Calu3 (cell line): Measurements from ENCODE around the gene LETM1. TPM values are rescaled to one million over a fixed set of nuclear protein-coding genes. Genes with fewer than 3 reads are reported as not detected.

Source experiments
- BruUV-seq: library from RNA; stranded (reverse); fragments of 400-500 nt; replicated peaks from 2 replicates; lab custom pipeline; 2021; lab: Mats Ljungman, UMichigan
- CTCF ChIA-PET: fragments of 300-600 bp; sonication (Branson Sonifier 250); formaldehyde crosslinking; loops from one replicate; lab custom pipeline; 2022; ENCODE audit warnings: antibody characterized with exemption; lab: Charles Lee
- DNase-seq: peaks from one replicate; pipeline ENCODE4 v3.0.0; 2022
- H3K27ac Mint-ChIP-seq: one replicate; pipeline ENCODE4 v1.8.0; 2022; ENCODE audit warnings: mixed read lengths; ENCODE audit not compliant: unreplicated experiment
- H3K27me3 Mint-ChIP-seq: one replicate; pipeline ENCODE4 v1.8.0; 2022; ENCODE audit warnings: mixed read lengths; ENCODE audit not compliant: unreplicated experiment
- H3K36me3 Mint-ChIP-seq: one replicate; pipeline ENCODE4 v1.8.0; 2022; ENCODE audit warnings: mild to moderate bottlenecking, moderate library complexity, mixed read lengths; ENCODE audit not compliant: insufficient read depth, unreplicated experiment
- H3K4me1 Mint-ChIP-seq: one replicate; pipeline ENCODE4 v1.8.0; 2022; ENCODE audit warnings: mild to moderate bottlenecking, low read depth, mixed read lengths; ENCODE audit not compliant: unreplicated experiment
- H3K4me3 Mint-ChIP-seq: one replicate; pipeline ENCODE4 v1.8.0; 2022; ENCODE audit warnings: mild to moderate bottlenecking, low read depth, moderate library complexity, mixed read lengths; ENCODE audit not compliant: unreplicated experiment
- H3K9me3 Mint-ChIP-seq: one replicate; pipeline ENCODE4 v1.8.0; 2022; ENCODE audit warnings: low read depth, mixed read lengths; ENCODE audit not compliant: unreplicated experiment
- intact Hi-C: fragments of 100-400 bp; cut with micrococcal nuclease; formaldehyde crosslinking; loops from one replicate; pipeline ENCODE4 v1.10.0; 2022; ENCODE audit not compliant: unreplicated experiment
- total RNA-seq: library from RNA; stranded (reverse); gene quantifications from 2 replicates; pipeline ENCODE4 v1.2.3, GENCODE V29; 2022
- TF ChIP-seq, protein P1 (sequence below): fragments of 200-600 bp; IDR thresholded peaks from one replicate; pipeline ENCODE4 v1.8.0; 2022; ENCODE audit warnings: antibody characterized with exemption; ENCODE audit not compliant: unreplicated experiment

LETM1 gene
- total RNA-seq, 1 experiment from 2014 or later: 47.2 TPM

DNA sequence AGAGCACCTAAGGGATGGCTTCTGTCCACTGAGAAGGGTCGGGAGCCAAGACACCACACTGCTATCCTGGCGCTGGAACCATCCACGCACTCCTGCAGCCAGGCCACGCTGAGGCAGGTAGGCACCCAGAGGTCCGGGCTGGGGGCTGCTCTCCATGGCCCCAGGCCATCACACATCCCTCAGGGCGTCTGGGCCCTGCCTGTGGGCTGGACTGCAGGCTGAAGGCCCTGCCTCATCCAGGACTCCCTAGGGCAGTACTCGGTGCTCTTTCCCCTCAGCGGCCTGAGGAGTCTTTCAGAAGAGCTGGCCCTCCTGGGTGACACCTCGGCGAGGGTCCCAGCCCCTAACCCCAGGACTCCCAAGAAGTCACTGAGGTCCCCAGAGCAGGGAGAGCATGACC, 45.2 kb downstream of the LETM1 start:
- H3K27ac Mint-ChIP-seq: no peak overlapping the region
- peaks cover 7% of the 10 kb centered on the region for H3K36me3 Mint-ChIP-seq
- CTCF ChIA-PET: interaction anchor here (0.6 to 2.0 kb wide), 3 partner anchors 59 to 102 kb away, joined by 4 to 18 read pairs (median 4); no protein-coding TSS in a partner anchor
- H3K4me3 Mint-ChIP-seq: no peak overlapping the region
- H3K4me1 Mint-ChIP-seq: no peaks in the 10 kb centered on the region
- no TSS peak for BruUV-seq
- intact Hi-C loops: loop anchor here (1.0 kb wide), 1 partner anchor 62 kb away; no protein-coding TSS in a partner anchor
- no peaks in the 10 kb centered on the region for H3K9me3 Mint-ChIP-seq
- DNase-seq: no peak
- TF ChIP-seq, protein P1, sequence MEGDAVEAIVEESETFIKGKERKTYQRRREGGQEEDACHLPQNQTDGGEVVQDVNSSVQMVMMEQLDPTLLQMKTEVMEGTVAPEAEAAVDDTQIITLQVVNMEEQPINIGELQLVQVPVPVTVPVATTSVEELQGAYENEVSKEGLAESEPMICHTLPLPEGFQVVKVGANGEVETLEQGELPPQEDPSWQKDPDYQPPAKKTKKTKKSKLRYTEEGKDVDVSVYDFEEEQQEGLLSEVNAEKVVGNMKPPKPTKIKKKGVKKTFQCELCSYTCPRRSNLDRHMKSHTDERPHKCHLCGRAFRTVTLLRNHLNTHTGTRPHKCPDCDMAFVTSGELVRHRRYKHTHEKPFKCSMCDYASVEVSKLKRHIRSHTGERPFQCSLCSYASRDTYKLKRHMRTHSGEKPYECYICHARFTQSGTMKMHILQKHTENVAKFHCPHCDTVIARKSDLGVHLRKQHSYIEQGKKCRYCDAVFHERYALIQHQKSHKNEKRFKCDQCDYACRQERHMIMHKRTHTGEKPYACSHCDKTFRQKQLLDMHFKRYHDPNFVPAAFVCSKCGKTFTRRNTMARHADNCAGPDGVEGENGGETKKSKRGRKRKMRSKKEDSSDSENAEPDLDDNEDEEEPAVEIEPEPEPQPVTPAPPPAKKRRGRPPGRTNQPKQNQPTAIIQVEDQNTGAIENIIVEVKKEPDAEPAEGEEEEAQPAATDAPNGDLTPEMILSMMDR: no peak
- H3K27me3 Mint-ChIP-seq: no peaks in the 10 kb centered on the region

DNA sequence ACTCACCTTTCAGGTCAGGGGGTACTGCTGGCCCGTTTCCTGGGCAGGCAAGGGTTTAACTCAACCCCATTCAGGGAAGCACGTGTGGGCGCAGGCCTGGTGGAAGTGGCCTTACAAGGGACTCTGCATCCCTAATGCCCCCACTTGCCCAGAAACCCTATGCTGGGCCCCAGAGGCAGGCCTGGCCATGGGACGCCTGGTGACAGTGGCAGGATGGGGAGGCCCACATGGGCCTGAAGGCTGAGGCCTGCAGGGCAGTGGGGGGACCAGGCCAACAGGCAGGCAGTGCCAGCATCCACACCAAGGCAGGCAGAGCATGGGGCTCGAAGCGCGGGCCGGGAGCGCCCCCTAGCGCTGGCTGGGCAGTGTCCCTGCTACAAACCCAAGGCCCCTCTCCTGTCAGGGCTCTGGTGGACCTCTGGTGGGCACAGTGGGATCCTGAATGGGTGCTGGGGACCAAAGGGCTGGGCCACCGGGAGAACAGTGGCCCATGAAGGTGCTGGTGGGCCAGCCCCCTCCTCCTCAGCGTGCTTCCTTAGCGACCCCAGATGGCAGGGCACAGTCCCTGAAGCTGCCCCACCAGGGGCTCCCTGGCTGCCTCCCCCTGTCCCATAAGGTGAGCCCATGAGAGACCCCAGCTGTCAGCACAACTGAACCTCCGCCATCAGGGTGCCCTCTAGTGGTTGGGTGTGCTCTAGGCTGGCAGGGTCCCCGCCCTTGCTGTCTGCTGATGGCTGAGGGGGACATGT, 46.0 kb downstream of the LETM1 start:
- Mint-ChIP-seq H3K4me1 (no peaks in the 10 kb centered on the region), H3K36me3 (peaks cover 7% of the 10 kb centered on the region), H3K9me3 (no peaks in the 10 kb centered on the region), H3K27ac (no peak overlapping the region), H3K4me3 (no peak overlapping the region), H3K27me3 (no peaks in the 10 kb centered on the region)
- CTCF ChIA-PET: interaction anchor here (0.6 to 2.0 kb wide), 5 partner anchors 55 to 101 kb away, joined by 3 to 18 read pairs (median 4); no protein-coding TSS in a partner anchor
- intact Hi-C loops: loop anchor here (1.0 kb wide), 1 partner anchor 62 kb away; no protein-coding TSS in a partner anchor
- DNase-seq: peak; percentile 86
- TF ChIP-seq, protein P1: peak; percentile 86
- BruUV-seq: no TSS peak

DNA sequence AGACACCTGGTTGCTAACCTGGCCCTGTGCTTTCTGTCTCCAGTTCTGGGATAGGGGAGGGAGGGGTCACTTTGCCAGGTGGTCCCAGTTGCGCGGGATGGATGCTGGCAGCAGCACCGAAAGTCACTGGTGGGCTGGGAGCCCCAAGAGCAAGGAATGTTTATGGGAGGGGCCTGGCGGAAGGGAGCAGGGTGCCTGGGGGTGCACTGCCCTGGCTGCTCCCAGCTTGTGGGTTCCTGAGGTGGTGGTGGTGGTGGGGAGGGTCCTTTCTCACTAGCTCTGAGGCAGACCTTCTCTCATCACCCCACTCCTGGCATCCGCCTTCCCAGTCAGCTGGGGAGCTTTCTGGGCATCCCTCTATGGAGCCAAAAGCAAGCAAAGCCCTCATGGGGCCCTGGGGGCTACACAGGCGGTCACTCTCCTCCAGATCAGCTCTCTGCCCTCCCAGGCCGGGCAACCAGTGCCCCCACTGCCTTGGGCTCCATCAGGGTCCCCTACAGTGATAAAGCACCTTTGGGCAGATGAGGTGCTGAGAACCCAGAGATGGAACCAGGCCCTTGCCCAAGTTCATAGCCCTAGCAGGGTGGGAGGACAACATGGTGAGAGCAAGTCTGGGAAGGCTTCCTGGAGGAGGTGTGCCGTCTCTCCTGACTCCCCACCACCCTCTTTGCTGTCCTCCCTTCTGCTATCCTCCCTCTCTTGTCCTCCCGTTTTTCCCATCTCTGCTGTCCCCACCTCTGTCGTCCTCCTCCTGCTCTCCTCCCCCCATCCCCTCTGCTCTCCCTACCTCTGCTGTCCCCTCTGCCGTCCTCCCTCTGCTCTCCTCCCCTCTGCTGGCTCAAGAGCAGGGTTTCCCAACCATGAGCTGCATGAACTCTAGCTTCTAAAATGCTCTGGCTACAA, 46.9 kb downstream of the LETM1 start:
- CTCF ChIA-PET: interaction anchor here (1.1 to 2.0 kb wide), 3 partner anchors 54 to 64 kb away, joined by 3 to 18 read pairs (median 3); no protein-coding TSS in a partner anchor
- H3K27me3 Mint-ChIP-seq: no peaks in the 10 kb centered on the region
- H3K4me3 Mint-ChIP-seq: no peak overlapping the region
- peaks cover 7% of the 10 kb centered on the region for H3K36me3 Mint-ChIP-seq
- no peak overlapping the region for H3K27ac Mint-ChIP-seq
- intact Hi-C loops: no loop called here
- no peaks in the 10 kb centered on the region for H3K9me3 Mint-ChIP-seq
- TF ChIP-seq, protein P1: no peak
- no TSS peak for BruUV-seq
- no peaks in the 10 kb centered on the region for H3K4me1 Mint-ChIP-seq
- no peak for DNase-seq

DNA sequence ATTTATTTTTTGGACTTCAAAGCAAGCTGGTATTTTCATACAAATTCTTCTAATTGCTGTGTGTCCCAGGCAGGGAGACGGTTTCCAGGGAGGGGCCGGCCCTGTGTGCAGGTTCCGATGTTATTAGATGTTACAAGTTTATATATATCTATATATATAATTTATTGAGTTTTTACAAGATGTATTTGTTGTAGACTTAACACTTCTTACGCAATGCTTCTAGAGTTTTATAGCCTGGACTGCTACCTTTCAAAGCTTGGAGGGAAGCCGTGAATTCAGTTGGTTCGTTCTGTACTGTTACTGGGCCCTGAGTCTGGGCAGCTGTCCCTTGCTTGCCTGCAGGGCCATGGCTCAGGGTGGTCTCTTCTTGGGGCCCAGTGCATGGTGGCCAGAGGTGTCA, 47.6 kb downstream of the LETM1 start:
- DNase-seq: no peak
- no peaks in the 10 kb centered on the region for H3K4me1 Mint-ChIP-seq
- no peak overlapping the region for H3K27ac Mint-ChIP-seq
- no peaks in the 10 kb centered on the region for H3K27me3 Mint-ChIP-seq
- H3K4me3 Mint-ChIP-seq: no peak overlapping the region
- intact Hi-C loops: no loop called here
- TF ChIP-seq, protein P1: no peak
- H3K36me3 Mint-ChIP-seq: peaks cover 11% of the 10 kb centered on the region
- no peaks in the 10 kb centered on the region for H3K9me3 Mint-ChIP-seq
- BruUV-seq: TSS peak; percentile 80
- CTCF ChIA-PET: interaction anchor here (1.6 kb wide), 1 partner anchor 63 kb away, joined by 3 read pairs; no protein-coding TSS in a partner anchor
